Measurements from ENCODE around the gene KCTD8. TPM values are rescaled to one million over a fixed set of nuclear protein-coding genes. Genes with fewer than 3 reads are reported as not detected.

Gene KCTD8
- 1 to 10 TPM in 2 of 4 donors, under 1 TPM in 2; 0.71 to 2.8 (median 1.4) TPM for total RNA-seq

DNA sequence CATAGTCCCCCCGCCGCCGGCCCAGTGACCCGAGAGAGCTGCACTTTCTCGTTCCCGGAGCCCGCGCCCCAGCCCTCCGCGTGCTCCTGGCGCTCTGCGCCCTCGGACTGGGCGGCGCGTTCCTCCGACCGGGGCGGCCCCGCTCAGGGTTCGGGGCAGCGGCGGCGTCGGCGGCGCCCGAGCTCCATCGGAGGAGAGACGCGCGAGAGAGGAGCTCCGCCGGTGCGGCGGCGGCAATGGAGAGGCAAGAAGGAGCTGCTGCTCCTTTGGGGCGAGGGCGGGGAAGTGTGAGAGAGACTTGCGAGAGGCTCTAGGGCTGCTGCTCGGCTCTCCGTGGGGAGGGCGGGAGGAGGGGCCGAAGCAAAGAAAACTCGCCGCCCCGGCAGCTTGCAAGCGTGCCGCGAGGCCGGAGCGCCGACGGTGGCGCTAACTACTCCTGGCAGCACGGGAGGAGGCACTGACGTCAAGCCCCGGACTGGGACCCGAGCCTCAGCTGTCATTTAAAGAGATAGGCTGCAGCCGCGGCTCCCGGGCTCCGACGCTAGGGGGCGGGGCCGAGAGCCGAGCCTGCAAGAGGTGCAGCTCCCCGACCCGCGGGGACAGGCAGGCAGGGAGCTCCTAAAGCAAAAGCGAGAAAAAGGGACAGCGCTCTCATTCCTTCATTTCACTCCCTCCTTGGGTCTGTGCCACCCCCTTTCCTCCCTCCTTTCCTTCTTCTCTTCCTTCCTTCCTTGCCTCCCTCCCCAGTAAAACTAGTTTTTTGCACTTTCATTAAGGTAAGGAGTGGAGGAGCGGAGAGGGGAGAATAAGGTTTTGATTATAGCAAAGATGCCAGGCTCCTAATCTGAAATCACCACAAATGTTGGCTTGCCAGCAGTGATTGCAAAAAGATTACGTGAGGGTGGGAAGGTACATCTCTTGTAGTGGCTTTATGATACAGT lies at the start of gene KCTD8:
Gene KCTD8, minus strand, starts transcription at position 289 of the 941 bp plus-strand sequence.
- Histone ChIP-seq H3K36me3 (no peaks in the 10 kb centered on the region), H3K4me1 (peaks cover 0 to 14% of the 10 kb centered on the region in 2 donors), H3K27ac (peak within 1 kb of the TSS; percentile 78 to 97 (median 91)), H3K9me3 (no peaks in the 10 kb centered on the region), H3K27me3 (peaks cover 0 to 4% (median 0%) of the 10 kb centered on the region in 3 donors), H3K4me3 (peak within 1 kb of the TSS; percentile 63 to 83 (median 73))
- intact Hi-C loops (cut with DNase I; ENCODE audit: low total_unique reads), result loop anchor here (1.0 to 10.0 kb wide), 4 partner anchors 46 to 230 kb away; partner anchors contain the start of gene GUF1
- TF ChIP-seq, protein P1, sequence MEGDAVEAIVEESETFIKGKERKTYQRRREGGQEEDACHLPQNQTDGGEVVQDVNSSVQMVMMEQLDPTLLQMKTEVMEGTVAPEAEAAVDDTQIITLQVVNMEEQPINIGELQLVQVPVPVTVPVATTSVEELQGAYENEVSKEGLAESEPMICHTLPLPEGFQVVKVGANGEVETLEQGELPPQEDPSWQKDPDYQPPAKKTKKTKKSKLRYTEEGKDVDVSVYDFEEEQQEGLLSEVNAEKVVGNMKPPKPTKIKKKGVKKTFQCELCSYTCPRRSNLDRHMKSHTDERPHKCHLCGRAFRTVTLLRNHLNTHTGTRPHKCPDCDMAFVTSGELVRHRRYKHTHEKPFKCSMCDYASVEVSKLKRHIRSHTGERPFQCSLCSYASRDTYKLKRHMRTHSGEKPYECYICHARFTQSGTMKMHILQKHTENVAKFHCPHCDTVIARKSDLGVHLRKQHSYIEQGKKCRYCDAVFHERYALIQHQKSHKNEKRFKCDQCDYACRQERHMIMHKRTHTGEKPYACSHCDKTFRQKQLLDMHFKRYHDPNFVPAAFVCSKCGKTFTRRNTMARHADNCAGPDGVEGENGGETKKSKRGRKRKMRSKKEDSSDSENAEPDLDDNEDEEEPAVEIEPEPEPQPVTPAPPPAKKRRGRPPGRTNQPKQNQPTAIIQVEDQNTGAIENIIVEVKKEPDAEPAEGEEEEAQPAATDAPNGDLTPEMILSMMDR (IDR thresholded peaks at IDR 0.05 in 4 of 5, conservative IDR thresholded peaks at IDR 0.05 in 1 of 5), result peak; percentile 41 to 76 (median 71)
- TF ChIP-seq POLR2A (IDR thresholded peaks at IDR 0.05), result peak; percentile 67 to 74
- in situ Hi-C loops (cut with MboI; ENCODE audit: low sequenced_read_pairs in 4 of 4), result no loop called here
- DNase-seq, result peak; percentile 83 to 94
- ATAC-seq, result peak; percentile 78 to 80

DNA sequence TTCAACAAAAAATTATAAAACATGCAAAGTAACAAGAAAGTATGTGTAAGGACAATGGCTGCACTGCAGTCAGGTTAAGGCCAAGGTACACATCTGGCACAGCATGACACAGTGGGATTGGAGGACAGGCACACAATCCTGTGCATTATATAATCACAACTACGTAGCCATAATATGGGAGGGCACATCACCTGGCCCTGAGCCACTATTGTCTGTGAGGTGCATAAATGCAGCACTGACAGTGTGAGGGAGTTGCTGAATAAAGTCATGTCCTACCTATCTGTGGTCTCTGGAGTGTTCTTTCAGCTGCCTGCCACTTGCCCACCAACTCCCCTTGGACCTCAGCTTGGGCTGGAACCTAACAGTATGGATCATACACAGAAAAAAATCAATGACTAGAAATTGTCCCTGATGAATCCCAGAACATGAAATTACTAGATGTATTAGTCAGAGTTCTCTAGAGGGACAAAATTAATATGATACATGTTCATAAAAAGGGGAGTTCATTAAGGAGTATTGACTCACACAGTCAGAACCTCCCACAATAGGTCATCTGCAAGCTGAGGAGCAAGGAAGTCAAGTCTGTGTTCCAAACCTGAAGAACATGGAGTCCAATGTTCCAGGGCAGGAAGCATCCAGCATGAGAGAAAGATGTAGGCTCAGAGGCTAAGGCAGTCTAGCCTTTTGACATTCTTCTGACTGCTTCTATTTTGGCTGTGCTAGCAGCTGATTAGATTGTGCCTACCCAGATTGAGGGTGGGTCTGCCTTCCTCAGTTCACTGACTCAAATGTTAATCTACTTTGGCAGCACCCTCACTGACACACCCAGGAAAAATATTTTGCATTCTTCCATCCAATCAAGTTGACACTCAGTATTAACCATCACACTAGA lies 46.4 kb upstream of the KCTD8 start:
- DNase-seq (no peak), ATAC-seq (no peak)
- Histone ChIP-seq H3K27ac (no peak overlapping the region), H3K4me1 (no peaks in the 10 kb centered on the region), H3K27me3 (no peaks in the 10 kb centered on the region), H3K9me3 (no peaks in the 10 kb centered on the region), H3K4me3 (no peak overlapping the region), H3K36me3 (no peaks in the 10 kb centered on the region)
- in situ Hi-C loops (cut with MboI; ENCODE audit: low sequenced_read_pairs in 4 of 4) (no loop called here), intact Hi-C loops (cut with DNase I; ENCODE audit: low total_unique reads) (loop anchor here (1.0 kb wide), 1 partner anchor 46 kb away; no protein-coding TSS in a partner anchor)
- TF ChIP-seq, protein P1 (IDR thresholded peaks at IDR 0.05 in 4 of 5, conservative IDR thresholded peaks at IDR 0.05 in 1 of 5), result no peak
- TF ChIP-seq POLR2A (IDR thresholded peaks at IDR 0.05), result no peak

- H3K36me3 ChIP-seq, result no peaks in the 10 kb centered on the region
- H3K27ac ChIP-seq, result no peak overlapping the region
- no peak overlapping the region for H3K4me3 ChIP-seq
- DNase-seq (no peak), ATAC-seq (peak; percentile 50 to 66)
- in situ Hi-C loops (cut with MboI; ENCODE audit: low sequenced_read_pairs in 4 of 4), result no loop called here
- TF ChIP-seq, protein P1 (IDR thresholded peaks at IDR 0.05 in 4 of 5, conservative IDR thresholded peaks at IDR 0.05 in 1 of 5), result peak in 3 of 5 experiments; percentile 12 to 35 (median 21)
- no peak for TF ChIP-seq POLR2A (IDR thresholded peaks at IDR 0.05)
- no peaks in the 10 kb centered on the region for H3K4me1 ChIP-seq
- H3K27me3 ChIP-seq, result no peaks in the 10 kb centered on the region
- intact Hi-C loops (cut with DNase I; ENCODE audit: low total_unique reads), result loop anchor here (1.0 kb wide), 1 partner anchor 45 kb away; no protein-coding TSS in a partner anchor
- H3K9me3 ChIP-seq, result no peaks in the 10 kb centered on the region
Observed at GRCh38 chr4:44493924-44494323, 45.3 kb upstream of the KCTD8 start.

GRCh38 chr4:44487341-44487740 lies 38.7 kb upstream of the KCTD8 start:
- ATAC-seq, result no peak
- no peak for TF ChIP-seq POLR2A (IDR thresholded peaks at IDR 0.05)
- TF ChIP-seq, protein P1 (IDR thresholded peaks at IDR 0.05 in 4 of 5, conservative IDR thresholded peaks at IDR 0.05 in 1 of 5), result no peak

More at GRCh38 chr4:44487341-44487740, 38.7 kb upstream of the KCTD8 start:
- in situ Hi-C loops (cut with MboI; ENCODE audit: low sequenced_read_pairs in 4 of 4), result no loop called here
- no peak for DNase-seq
- H3K36me3 ChIP-seq, result no peaks in the 10 kb centered on the region
- H3K27me3 ChIP-seq, result no peaks in the 10 kb centered on the region
- H3K27ac ChIP-seq, result no peak overlapping the region
- H3K4me1 ChIP-seq, result no peaks in the 10 kb centered on the region
- no peak overlapping the region for H3K4me3 ChIP-seq
- intact Hi-C loops (cut with DNase I; ENCODE audit: low total_unique reads), result no loop called here
- no peaks in the 10 kb centered on the region for H3K9me3 ChIP-seq

Data from gastrocnemius medialis (tissue), 4 donors.